ENCODE data around the gene RAC2.
"Not testable (repeated sequence)": the region's sequence is repeated elsewhere in the genome, so short reads cannot be mapped to it uniquely, and the experiment has no call there.

The RAC2 gene

DNA sequence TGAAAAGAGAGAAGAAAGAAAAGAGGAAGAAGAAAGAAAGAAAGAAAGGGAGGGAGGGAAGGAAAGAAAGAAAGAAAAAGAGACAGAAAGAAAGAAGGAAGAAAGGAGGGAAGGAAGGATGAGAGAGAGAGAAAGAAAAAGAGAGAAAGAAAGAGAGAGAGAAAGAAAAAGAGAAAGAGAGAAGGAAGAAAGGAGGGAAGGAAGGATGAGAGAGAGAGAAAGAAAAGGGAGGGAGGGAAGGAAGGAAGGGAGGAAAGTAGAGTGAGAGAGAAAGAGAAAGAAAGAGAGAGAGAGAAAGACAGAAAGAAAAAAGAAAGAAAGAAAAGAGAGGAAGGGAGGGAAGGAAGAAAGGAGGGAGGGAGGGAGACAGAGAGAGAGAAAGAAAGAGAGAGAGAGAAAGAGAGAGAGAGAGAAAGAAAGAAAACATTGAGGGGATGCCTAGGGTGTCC lies 11.5 kb upstream of the RAC2 start:
- no peak for DNase-seq (ENCODE audit: low spot score)

DNA sequence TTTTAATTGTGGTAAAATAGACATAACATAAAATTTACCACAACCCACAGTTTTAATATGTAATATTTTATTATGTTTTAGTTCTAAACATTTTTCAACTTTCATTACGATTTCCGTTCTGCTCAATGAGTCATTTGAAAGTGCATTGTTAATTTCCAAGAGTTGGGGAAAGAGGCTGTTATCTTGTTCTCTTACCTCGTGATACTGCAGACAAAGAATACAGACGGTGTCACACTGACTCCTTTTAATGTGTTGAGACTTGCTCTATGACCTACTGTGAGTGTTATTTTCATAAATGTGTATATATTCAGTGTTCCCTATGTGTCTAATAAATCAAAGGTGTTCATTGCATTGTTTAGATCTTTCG lies 10.8 kb upstream of the RAC2 start:
- no peak for DNase-seq (ENCODE audit: low spot score)

DNA sequence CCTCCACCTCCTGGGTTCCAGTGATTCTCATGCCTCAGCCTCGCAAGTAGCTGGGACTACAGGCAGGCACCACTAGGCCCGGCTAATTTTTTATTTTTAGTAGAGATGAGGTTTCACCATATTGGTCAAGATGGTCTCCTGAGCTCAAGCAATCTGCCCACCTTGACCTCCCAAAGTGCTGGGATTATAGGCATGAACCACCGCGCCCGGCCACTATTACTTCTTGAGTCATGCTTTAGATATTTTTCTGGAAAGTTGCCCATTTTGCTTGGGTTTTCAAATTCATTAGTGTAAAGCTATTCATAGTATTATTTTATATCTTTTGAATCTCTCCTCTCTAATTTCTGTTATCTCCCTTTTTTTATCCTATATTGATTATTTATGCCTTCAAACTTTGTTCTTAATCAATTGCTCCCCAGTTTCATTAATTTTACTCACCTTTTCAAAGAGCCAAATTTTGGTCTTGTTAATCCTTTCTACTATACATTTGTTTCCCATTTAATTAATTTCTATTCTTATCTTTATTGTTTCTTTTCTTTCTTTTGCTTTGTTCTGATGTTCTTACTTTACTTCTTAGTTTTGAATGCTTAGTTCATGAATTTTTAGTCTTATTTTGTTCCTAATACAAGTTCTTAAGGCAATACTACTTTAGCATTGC lies 10.3 kb upstream of the RAC2 start:
- DNase-seq (ENCODE audit: low spot score) = no peak

DNA sequence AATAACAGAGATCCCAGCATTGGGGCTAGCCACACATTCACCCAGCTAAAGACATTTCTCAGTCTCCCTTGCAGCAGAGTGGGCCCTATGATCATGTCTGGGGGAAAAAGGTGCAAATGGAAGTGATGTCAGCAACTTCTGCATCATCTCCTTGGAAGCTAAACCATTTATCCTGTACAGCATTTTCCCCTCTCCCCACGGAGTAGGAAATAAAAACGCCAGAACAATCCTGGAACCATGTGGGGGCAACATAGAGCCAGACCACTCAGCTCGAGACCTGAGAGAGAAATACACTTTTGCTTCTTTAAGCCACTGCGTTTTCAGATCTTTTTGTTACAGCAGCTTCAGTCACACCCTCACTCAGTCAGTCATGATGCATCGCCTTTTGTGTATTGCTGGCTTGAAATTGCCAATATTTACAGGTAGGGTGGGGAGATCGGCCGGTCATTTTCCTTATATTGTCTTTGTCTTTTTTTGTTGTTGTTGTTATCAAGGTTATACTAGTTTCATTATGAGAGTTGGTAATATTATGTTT lies 9.1 kb upstream of the RAC2 start:
- DNase-seq (ENCODE audit: low spot score) = no peak

DNA sequence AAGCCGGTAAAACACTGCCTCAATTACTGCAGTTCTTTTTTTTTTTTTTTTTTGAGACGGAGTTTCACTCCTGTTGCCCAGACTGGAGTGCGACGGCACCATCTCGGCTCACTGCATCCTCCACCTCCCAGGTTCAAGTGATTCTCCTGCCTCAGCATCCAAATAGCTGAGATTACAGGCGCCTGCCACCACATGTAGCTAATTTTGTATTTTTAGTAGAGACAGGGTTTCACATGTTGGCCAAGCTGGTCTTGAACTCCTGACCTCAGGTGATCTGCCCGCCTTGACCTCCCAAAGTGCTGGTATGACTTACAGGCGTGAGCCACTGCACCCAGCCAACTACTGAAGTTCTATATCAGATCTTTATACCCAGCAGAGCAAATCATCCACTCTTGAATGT lies 7.8 kb upstream of the RAC2 start:
- DNase-seq (ENCODE audit: low spot score) = not testable (repeated sequence)

DNA sequence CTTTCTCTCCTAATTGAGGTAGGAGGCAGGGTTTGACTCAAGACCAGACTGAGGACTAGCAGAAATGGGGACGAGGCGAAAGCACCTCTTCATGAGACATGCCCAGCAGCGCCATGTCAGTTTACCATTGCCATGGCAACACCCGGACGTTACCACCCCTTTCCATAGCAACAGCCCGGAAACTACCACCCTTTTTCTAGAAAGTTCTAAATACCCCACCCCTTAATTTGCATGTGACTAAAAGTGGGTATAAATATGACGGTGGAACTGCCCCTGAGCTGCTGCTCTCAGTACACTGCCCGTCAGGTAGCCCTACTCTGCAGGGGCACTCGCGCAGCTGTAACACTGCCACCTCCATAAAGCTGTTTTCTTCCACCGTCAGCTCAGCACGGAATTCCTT lies 5.9 kb upstream of the RAC2 start:
- no peak for DNase-seq (ENCODE audit: low spot score)

DNA sequence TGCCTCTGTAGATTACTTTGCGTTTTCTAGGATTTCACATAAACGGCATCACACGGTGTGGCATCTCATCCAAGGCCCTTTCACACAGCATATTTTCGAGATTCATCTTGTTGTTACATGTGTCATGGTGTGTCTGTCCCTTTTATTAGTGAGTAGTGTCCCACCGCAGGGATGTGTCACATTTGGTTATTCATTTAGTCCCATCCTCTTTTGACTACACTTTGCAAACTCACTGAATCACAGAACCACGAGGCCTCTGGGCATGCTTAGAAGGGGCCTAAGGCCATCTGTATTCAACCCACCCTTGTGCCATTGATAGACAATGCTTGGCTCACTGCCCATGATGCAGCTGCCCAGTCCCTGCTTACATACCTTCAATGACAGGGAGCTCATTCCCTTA lies 4.2 kb upstream of the RAC2 start:
- DNase-seq (ENCODE audit: low spot score) = no peak

DNA sequence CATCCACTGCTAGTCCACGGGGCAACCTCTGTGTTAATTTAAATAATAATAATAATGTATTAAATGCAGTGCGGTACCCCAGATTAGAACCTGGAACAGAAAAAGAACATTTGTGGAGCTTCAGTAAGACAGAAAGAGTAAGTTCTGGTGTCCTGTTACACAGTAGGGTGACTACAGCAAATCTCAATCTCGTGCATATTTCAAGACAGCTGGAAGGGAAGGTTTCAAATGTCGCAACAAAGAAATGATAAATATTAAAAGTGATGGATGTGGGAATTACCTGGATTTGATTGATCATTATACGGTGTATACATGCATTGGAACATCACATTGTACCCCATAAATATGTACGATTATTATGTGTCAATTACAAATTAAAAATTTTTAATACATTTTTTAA lies 1.7 kb upstream of the RAC2 start:
- no peak for DNase-seq (ENCODE audit: low spot score)

DNA sequence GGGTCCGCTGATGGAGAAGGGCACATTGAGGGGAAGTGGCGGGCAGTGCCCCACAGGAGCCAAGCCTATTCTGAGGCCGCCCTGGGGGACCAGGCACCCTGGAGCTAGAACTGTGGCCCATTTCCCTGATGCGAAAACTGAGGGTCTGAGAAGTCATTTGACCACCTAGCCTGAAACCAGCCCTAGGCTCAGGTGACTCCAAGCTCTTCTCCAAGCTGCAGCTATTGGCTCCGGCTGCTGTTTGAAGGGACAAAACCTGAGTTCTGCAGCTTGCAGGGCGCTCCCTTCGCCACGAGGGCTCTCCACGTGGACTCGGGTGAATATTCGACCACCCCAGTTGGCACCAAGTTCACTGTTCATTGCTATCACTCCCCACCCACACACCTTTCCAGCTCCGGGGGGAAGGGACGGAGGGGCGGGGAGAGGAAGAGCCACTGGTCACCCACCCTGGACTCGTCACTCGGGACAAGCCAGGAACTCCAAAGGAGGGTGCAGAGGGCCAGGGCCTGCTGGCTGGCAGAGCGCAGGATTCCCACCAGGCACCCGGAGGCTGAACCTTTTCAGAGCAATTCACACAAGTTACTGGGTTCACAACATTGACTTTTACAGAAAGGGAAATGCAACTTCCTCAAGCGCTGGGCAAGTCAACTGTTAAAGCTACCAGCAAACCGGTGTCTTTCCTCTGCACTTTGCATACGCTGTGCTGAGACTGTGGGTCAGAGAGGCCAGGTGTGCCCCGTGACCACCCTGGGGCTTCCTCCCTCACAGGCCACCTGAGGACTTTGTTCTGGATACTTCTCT lies 1.1 kb upstream of the RAC2 start:
- no peak for DNase-seq (ENCODE audit: low spot score)

DNA sequence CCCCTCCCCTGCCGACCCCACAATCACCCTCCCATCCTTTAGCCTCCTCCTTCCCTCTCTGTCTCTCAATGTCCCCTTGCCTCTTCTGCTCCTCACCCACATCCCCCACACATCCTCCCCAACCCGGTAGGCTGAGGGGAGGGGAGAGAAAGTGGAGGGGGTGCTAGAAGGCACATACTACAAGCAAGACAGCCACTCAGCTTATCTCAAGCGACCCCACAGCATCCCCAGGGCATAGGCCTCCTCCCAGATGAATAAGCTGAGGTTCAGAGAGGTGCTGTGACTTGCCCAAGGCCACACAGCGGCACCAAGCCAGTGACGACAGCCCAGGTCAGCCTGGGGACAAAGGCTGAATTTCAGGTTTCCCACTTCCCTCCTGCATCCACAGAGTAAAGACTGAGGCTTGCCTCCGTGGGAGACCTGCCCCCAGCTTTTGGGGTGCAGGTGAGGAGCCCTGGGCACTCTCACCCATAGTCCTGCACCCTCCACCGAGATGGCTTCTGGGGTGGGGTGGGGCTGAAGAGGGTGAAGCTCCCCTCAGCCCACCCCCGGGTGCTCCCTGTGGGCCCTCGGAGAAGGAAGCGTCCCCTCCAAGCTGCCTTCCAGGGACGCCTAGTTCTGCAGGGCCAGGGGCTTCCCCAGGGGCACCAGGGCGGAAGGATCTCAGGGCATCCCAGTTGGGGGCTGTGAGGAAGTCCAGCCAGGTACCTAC lies 511 bp downstream of the RAC2 start:
- no peak for DNase-seq (ENCODE audit: low spot score)

DNA sequence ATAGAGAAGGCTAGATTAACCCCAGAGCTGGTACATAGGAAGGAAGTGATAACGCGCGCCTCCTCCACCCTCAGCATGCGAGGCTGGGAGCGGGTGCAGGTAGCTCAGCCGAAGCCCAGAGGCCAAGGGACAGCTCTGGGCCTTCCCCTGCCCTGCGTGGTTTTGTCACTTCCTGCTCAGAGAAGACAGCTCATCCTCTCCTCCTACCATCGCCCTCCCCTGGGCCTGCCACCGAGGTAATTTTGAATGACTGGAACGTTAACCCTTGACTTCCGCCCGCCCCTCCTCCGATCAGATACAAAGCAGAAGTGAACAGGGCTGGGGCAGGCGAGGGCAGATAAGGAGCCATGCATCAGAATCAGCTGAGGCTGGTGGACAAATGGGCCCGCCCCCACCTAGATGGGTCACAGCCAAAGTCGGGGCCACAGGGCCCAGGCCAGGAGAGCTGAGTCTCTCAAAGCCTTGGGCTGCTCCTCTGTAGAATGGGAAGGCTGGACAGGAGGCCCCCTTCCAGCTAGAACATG lies 1.6 kb downstream of the RAC2 start:
- no peak for DNase-seq (ENCODE audit: low spot score)

DNA sequence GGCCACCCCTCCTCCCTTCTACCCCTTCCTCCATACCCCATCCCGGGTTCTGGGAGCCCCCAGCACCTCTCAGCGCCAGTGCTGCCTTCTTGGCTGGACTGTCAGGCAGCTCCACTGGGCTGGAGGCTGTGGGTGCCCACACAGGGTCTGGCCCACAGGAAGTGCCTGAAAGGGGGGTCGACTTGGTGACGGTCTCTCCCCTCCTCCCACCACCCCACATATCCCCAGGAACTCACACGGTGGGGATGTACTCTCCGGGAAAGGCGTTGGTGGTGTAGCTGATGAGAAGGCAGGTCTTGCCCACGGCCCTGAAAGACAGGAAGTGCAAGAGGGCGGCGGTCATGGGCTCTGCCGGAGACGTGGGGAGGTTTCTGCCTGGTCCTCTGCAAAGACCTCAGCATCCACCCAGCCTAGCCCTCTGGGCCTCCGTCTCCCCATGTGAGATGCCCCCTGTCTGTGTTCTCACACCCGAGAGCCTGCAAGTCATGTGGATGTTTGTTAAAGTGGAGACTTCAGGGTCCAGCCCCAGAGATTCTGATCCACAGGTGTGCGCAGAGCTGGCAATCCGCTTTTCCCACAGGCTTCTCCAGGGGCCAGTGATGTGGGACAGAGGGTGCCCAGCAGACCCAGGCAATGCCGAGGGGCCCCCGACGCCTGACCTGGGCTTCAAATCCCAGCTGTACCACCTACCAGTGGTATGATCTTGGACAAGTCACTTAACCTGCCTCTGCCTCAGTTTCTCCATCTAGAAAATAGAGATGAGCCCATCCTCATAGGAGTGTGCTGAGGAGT lies 2.5 kb downstream of the RAC2 start:
- DNase-seq (ENCODE audit: low spot score) = no peak

DNA sequence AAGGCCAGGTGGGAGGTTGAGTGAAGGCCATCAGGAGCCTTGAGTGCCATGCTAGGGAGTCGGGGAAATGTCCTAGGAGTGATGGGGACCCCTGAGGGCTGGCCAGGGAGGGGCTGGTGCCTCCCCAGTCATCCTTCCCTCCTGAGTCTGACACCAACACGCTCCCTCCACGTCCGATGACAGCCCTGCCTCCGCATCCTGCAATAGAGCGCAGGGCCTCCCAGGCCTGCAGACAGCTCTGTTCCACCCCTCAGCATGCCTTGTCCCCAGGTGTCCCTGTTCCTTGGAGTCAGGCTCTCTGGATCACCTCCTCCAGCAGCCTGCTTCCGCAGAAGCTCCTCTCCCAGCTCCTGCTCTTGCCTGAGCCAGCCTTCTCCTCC lies 3.1 kb downstream of the RAC2 start:
- no peak for DNase-seq (ENCODE audit: low spot score)

DNA sequence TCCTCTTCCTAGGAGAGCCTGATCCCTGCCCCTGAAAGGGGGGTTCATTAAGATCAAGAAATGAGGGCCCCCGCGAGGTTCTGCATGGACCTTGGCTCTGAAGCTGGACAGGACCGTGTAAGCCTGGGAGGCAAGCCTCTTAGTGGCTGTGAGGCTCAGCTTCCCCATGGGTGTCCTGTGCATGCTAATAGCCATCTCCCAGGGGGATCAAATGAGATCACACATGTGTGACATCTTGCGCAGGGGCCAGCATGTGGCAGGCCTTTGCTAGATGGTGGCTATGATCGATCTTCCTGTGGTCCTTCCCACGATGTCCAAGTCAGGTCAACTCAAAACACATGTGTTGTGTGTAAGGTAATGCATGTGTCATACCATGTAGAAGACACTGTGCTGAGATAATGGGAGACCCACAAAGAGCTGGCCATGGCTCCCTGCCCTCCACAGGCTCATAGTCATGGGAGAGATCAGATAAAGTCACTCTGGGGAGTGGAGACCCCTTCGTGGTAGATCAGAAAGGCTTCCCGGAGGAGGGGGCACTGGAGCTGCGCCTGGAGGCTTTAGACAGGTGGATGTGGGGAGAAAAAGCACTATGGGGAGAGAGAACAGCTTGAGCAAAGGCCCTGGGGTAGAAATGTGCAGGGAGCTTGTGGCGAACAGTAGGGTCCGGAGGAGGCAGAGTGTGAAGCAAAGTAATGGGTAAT lies 3.7 kb downstream of the RAC2 start:
- DNase-seq (ENCODE audit: low spot score) = no peak

DNA sequence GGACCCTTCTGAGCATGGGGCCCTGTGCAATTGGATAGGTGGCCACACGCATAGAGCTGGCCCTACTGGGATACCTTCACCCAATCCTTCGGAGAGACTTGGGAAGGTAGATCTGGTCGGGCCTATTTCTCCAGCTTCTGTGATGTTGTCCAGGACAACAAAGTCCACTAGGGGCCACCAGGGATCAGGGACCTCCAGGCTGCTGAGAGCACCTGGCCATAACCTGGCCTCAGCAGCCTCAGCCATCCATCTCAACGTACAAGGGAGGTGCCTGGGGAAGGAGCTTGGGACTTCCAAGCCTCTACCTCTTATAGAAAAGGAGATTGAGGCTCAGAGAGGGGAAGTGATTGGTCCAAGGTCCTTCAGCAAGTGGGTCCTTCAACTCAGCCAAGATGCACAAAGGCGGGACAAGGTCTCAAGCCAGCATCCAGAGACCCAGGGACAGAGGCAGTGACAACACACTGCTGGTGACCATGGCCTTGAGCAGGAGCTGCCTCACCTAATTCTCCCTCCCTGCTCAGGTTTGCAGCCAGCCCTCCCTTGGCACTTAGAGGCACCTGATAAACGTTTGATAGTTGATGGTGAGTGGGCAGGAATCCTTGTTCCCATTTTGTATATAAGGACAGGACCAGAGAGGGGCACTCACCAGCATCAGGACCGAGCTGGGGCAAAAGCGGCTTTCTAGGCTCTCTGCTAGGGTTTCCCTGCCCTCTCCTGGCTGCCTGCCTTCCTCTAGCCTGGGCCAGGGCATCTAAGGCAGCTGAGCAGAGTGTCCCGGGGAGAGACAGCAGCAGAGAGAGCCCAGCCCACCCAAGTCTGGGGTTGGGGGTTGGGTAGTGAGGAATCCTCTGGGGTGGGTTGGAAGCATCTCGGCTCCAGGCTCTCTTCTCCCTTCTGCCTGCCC lies 4.5 kb downstream of the RAC2 start:
- DNase-seq (ENCODE audit: low spot score) = no peak

DNA sequence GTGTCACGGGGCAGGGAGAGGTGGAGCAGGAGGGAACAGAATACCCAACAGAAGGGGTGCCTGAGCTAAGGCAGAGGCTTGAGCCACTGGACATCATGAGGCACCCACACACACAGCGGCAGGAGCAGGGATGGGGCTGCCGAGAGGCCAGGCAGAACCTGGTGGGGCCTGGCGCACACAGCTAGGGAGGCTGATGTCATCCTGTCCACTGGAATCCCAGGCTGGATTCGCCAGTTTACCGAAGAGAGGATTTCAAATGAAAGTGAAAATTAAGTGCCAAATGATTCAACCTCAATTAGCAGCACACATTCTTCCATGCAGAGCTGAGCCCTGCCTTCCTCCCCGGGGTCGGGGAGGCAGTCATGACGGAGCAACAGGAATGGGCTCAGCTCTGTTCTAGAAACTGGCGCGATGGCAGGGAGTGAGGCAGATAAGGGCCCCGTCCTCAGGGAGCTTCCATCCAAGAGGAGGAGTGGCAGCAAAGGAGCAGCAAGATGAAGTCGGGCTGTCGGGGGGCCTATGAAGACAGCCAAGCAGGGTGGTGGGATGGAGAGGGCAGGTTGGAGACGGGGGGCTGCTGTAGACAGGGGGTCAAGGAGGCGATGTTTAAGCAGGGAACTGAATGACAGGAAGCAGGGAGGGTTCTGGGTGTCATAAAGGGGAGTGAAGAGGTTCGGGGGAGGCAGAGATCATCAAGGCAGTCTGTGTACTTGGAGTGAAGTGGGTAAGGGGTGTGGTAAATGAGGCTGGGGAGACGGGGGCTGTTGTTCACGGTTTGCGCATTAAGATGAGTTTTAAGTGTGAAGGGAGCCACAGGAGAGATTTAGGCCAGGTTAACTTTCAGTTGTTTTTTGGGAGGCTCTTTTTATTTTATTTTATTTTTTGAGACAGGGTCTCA lies 6.4 kb downstream of the RAC2 start:
- no peak for DNase-seq (ENCODE audit: low spot score)

DNA sequence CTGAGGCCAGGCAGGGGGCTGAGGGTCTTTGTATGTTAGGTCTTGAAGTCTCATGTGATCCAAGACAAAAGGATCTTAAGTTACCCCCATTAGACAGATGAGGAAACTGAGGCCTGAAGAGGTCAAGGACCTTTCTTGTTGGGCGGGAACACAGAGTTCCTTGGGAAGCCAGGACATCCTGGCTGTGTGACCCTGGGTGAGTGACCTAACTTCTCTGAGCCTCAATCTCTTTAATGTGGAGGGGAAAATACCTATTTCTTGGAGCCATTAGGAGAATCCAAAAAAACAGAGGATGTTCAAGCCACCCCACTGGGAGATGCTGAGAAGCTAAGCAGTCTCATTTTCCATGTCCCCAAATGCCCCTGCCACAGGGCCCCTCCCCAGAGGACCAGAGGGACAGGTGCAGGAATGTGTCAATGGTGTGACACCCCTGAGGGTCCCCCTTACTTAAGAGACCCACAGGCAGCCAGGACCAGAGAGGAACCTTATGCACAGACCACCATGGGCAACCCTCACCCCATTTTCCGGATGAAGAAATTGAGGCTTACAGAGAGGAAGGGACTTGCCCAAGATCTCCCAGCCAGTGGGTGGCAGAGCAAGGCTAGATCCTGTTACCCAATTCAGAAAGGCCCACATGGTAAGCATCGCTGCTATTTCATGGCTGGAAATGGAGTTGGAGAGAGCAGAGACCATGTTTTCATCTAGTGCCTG lies 8.0 kb downstream of the RAC2 start:
- DNase-seq (ENCODE audit: low spot score) = no peak
